Measurements from ENCODE around the gene LHPP. TPM values are rescaled to one million over a fixed set of nuclear protein-coding genes. Genes with fewer than 3 reads are reported as not detected.

The LHPP gene
- total and polyA plus RNA-seq, 2 experiments from 2014 or later, result 19.0 to 22.9 TPM

- in situ Hi-C loops (cut with MboI), result no loop called here
- 85 to 86% methylated on average over 5 of the region's 5 CpGs for WGBS, 2 experiments (ENCODE audit: low coverage in 1 of 2, low lambda C conversion rate in 2 of 2, missing lambda C conversion rate in 2 of 2)
- no peak overlapping the region for H3K4me3 ChIP-seq
Observed at GRCh38 chr10:124508907-124509454, 47.4 kb downstream of the LHPP start.

DNA sequence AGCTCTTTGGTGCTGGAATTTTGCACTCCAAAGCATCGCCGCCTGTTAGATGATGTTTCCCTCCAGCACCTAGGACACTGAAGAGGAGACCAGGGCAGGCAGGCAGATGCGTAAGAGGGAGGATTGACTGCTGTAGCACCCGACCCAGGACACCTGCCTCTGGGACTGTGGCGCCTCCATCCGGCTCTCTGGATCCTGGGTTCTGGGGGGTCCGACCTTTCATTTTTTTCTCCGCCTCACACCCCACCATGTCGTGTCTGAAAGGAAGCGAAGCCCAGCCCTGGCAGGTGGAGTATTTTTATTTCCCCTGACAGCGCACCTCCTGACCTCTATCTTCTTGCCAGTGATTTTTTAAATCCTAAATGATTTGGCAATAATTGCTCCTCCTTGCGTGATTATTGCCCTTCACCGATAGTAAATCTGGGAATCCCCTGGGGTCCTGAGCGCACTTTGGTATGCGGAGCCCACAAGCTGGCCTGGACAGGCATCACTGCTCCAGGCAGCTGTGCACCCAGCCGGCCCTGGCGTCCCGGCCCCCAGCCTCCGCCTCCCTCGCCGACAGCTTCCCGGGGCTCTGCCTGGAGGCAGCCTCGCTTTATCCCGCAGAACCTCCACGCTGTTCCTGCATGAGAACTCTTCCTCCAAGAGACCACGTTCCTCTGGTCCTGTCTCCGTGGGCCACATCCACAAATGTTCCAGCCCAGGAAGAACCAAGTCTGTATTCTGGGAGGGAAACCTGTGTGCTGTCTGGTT lies 48.4 kb downstream of the LHPP start:
- TF ChIP-seq EZH2 (IDR thresholded peaks at IDR 0.05; ENCODE audit: insufficient read depth, poor library complexity, severe bottlenecking), result no peak
- TF ChIP-seq EZH2phosphoT487 (IDR thresholded peaks at IDR 0.05; ENCODE audit: insufficient read depth, low read depth), result no peak
- Histone ChIP-seq H3K79me2 (ENCODE audit: insufficient read depth) (no peaks in the 10 kb centered on the region), H3K9me3 (ENCODE audit: low read depth) (no peaks in the 10 kb centered on the region), H3F3A (ENCODE audit: insufficient read depth) (no peaks in the 10 kb centered on the region), H3K27ac (no peak overlapping the region), H2AFZ (no peak overlapping the region), H3K36me3 (ENCODE audit: low read depth) (no peaks in the 10 kb centered on the region), H3K27me3 (replicated peaks; ENCODE audit: insufficient read depth) (no peaks in the 10 kb centered on the region), H3K9me2 (ENCODE audit: insufficient read depth) (no peaks in the 10 kb centered on the region), H4K20me1 (ENCODE audit: insufficient read depth) (no peaks in the 10 kb centered on the region), H3K9ac (no peak overlapping the region), H3K4me1 (ENCODE audit: insufficient read depth) (no peaks in the 10 kb centered on the region), H3K4me3 (no peak overlapping the region), H3K4me2 (ENCODE audit: unreplicated experiment) (no peak overlapping the region)
- no peak for DNase-seq
- in situ Hi-C loops (cut with MboI), result no loop called here
- WGBS, 2 experiments (ENCODE audit: low coverage in 1 of 2, low lambda C conversion rate in 2 of 2, missing lambda C conversion rate in 2 of 2), result 85 to 93% methylated on average over 27 of the region's 27 CpGs

More at GRCh38 chr10:124508907-124509454, 47.4 kb downstream of the LHPP start:
- no peak overlapping the region for H2AFZ ChIP-seq
- H3K4me2 ChIP-seq (ENCODE audit: unreplicated experiment), result no peak overlapping the region
- H3K27ac ChIP-seq, result no peak overlapping the region
- no peaks in the 10 kb centered on the region for H3K9me2 ChIP-seq (ENCODE audit: insufficient read depth)
- no peaks in the 10 kb centered on the region for H3K4me1 ChIP-seq (ENCODE audit: insufficient read depth)
- no peaks in the 10 kb centered on the region for H4K20me1 ChIP-seq (ENCODE audit: insufficient read depth)
- H3K9ac ChIP-seq, result no peak overlapping the region
- no peaks in the 10 kb centered on the region for H3K9me3 ChIP-seq (ENCODE audit: low read depth)
- TF ChIP-seq EZH2 (IDR thresholded peaks at IDR 0.05; ENCODE audit: insufficient read depth, poor library complexity, severe bottlenecking) (no peak), EZH2phosphoT487 (IDR thresholded peaks at IDR 0.05; ENCODE audit: insufficient read depth, low read depth) (no peak)
- H3F3A ChIP-seq (ENCODE audit: insufficient read depth), result no peaks in the 10 kb centered on the region
- DNase-seq, result no peak
- H3K27me3 ChIP-seq (replicated peaks; ENCODE audit: insufficient read depth), result no peaks in the 10 kb centered on the region
- no peaks in the 10 kb centered on the region for H3K79me2 ChIP-seq (ENCODE audit: insufficient read depth)
- no peaks in the 10 kb centered on the region for H3K36me3 ChIP-seq (ENCODE audit: low read depth)

- no peaks in the 10 kb centered on the region for H3K9me2 ChIP-seq (ENCODE audit: insufficient read depth)
- H2AFZ ChIP-seq, result no peak overlapping the region
- no peak overlapping the region for H3K4me2 ChIP-seq (ENCODE audit: unreplicated experiment)
- H4K20me1 ChIP-seq (ENCODE audit: insufficient read depth), result no peaks in the 10 kb centered on the region
- no peaks in the 10 kb centered on the region for H3K27me3 ChIP-seq (replicated peaks; ENCODE audit: insufficient read depth)
- H3K9me3 ChIP-seq (ENCODE audit: low read depth), result no peaks in the 10 kb centered on the region
- H3K27ac ChIP-seq, result no peak overlapping the region
- no peaks in the 10 kb centered on the region for H3F3A ChIP-seq (ENCODE audit: insufficient read depth)
- no peak for DNase-seq
- WGBS, 2 experiments (ENCODE audit: low coverage in 1 of 2, low lambda C conversion rate in 2 of 2, missing lambda C conversion rate in 2 of 2), result 89 to 91% methylated on average over 10 of the region's 10 CpGs
- H3K36me3 ChIP-seq (ENCODE audit: low read depth), result no peaks in the 10 kb centered on the region
- no peak overlapping the region for H3K9ac ChIP-seq
- H3K79me2 ChIP-seq (ENCODE audit: insufficient read depth), result no peaks in the 10 kb centered on the region
- no peak for TF ChIP-seq EZH2 (IDR thresholded peaks at IDR 0.05; ENCODE audit: insufficient read depth, poor library complexity, severe bottlenecking)
- no peak for TF ChIP-seq EZH2phosphoT487 (IDR thresholded peaks at IDR 0.05; ENCODE audit: insufficient read depth, low read depth)
- no peak overlapping the region for H3K4me3 ChIP-seq
- no peaks in the 10 kb centered on the region for H3K4me1 ChIP-seq (ENCODE audit: insufficient read depth)
- in situ Hi-C loops (cut with MboI), result no loop called here
Observed at GRCh38 chr10:124510759-124511158, 49.1 kb downstream of the LHPP start.

DNA sequence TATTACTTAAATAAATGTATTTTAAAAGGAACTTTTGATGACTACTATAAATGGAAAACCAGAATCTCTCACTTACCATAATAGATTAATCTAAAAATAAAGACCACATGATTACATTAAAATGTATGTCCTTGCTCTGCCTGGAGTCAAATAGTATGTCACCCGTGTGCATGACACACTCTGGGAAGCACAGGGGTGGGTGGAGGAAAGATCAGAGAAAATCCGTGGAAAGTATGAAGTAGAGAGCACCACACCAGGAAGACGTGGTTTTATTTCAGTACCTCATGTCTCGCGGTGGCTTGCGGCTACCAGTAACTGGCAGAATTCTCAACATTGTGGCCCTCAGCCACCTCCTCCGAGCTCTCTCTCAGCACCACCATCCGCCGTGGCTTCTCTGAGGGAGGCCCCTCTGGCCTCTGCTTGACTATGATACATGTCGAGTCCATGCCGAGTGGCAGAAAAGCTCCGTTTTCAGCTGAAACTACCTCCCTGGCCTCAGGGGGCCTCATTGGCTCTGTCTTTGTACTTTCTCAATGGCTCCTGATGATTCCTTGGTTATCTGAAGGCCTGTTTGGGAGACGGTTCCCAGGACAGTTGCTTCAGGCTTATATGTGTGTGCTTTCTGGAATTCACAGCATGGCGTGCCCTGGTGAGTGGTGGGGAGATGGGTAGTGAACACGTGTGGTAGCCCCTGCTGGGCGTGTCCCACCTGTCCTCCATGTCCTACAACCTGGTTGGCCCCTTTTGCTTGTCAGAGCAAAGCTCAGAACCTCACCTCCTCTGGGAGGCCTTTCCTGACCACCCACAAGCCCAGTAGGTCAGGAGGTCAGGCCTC lies 49.8 kb downstream of the LHPP start:
- Histone ChIP-seq H4K20me1 (ENCODE audit: insufficient read depth) (no peaks in the 10 kb centered on the region), H3K4me2 (ENCODE audit: unreplicated experiment) (no peak overlapping the region), H3K9ac (no peak overlapping the region), H3K9me2 (ENCODE audit: insufficient read depth) (no peaks in the 10 kb centered on the region), H3K79me2 (ENCODE audit: insufficient read depth) (no peaks in the 10 kb centered on the region), H3K27me3 (replicated peaks; ENCODE audit: insufficient read depth) (no peaks in the 10 kb centered on the region), H3K27ac (no peak overlapping the region), H2AFZ (no peak overlapping the region), H3F3A (ENCODE audit: insufficient read depth) (no peaks in the 10 kb centered on the region), H3K4me3 (no peak overlapping the region), H3K4me1 (ENCODE audit: insufficient read depth) (no peaks in the 10 kb centered on the region), H3K9me3 (ENCODE audit: low read depth) (no peaks in the 10 kb centered on the region), H3K36me3 (ENCODE audit: low read depth) (no peaks in the 10 kb centered on the region)
- WGBS, 2 experiments (ENCODE audit: low coverage in 1 of 2, low lambda C conversion rate in 2 of 2, missing lambda C conversion rate in 2 of 2), result 88 to 89% methylated on average over 16 of the region's 16 CpGs
- TF ChIP-seq EZH2phosphoT487 (IDR thresholded peaks at IDR 0.05; ENCODE audit: insufficient read depth, low read depth) (no peak), EZH2 (IDR thresholded peaks at IDR 0.05; ENCODE audit: insufficient read depth, poor library complexity, severe bottlenecking) (no peak)
- in situ Hi-C loops (cut with MboI), result no loop called here
- DNase-seq, result no peak

All from GM23248 (cell line).